Mesendoderm (in vitro differentiated cells): ENCODE results near the gene ZEB2.

ENCODE experiments used
- DNase-seq: peaks from one replicate; pipeline ENCODE4 v3.0.0; 2013
- H2AK5ac ChIP-seq: 2 replicates; pipeline ENCODE4 v1.6.1; 2013; ENCODE audit warnings: low read length, inconsistent platforms
- H2BK120ac ChIP-seq: 2 replicates; pipeline ENCODE4 v1.6.1; 2013; ENCODE audit warnings: low read depth, mild to moderate bottlenecking, low read length, moderate library complexity, mixed read lengths
- H2BK15ac ChIP-seq: replicated peaks from 2 replicates; pipeline ENCODE4 v1.6.1; 2013; ENCODE audit warnings: low read depth, mild to moderate bottlenecking, moderate library complexity
- H2BK5ac ChIP-seq: 2 replicates; pipeline ENCODE4 v1.6.1; 2013; ENCODE audit warnings: low read length, inconsistent platforms
- H3K18ac ChIP-seq: 2 replicates; pipeline ENCODE4 v1.6.1; 2013; ENCODE audit warnings: mild to moderate bottlenecking, low read length, mixed read lengths
- H3K23ac ChIP-seq: one replicate; pipeline ENCODE4 v1.6.1; 2013; ENCODE audit warnings: low read length
- H3K27ac ChIP-seq: 2 replicates; pipeline ENCODE4 v1.5.1; 2013; ENCODE audit warnings: low read depth, mild to moderate bottlenecking, inconsistent platforms, low read length, moderate library complexity
- H3K27me3 ChIP-seq: 2 replicates; pipeline ENCODE4 v1.6.1; 2013; ENCODE audit warnings: low read length, control low read depth, mild to moderate bottlenecking, inconsistent platforms; ENCODE audit not compliant: insufficient read depth, poor library complexity
- H3K36me3 ChIP-seq: 2 replicates; pipeline ENCODE4 v1.6.1; 2013; ENCODE audit warnings: low read length, inconsistent platforms; ENCODE audit not compliant: control insufficient read depth, insufficient read depth
- H3K4ac ChIP-seq: one replicate; pipeline ENCODE4 v1.6.1; 2013; ENCODE audit warnings: low read depth, mild to moderate bottlenecking, low read length, moderate library complexity
- H3K4me1 ChIP-seq: 2 replicates; pipeline ENCODE4 v1.6.1; 2013; ENCODE audit warnings: low read depth, low read length, inconsistent platforms; ENCODE audit not compliant: control insufficient read depth
- H3K4me2 ChIP-seq: 2 replicates; pipeline ENCODE4 v1.6.1; 2013; ENCODE audit warnings: low read length
- H3K4me3 ChIP-seq: 2 replicates; pipeline ENCODE4 v1.5.1; 2013; ENCODE audit warnings: mild to moderate bottlenecking, low read length
- H3K56ac ChIP-seq: one replicate; pipeline ENCODE4 v1.6.1; 2013; ENCODE audit warnings: low read length
- H3K79me1 ChIP-seq: 2 replicates; pipeline ENCODE4 v1.6.1; 2013; ENCODE audit warnings: low read length, inconsistent platforms
- H3K79me2 ChIP-seq: 2 replicates; pipeline ENCODE4 v1.6.1; 2013; ENCODE audit warnings: mild to moderate bottlenecking, low read length; ENCODE audit not compliant: control insufficient read depth, insufficient read depth
- H3K9ac ChIP-seq: 2 replicates; pipeline ENCODE4 v1.6.1; 2013; ENCODE audit warnings: low read length, inconsistent platforms
- H4K5ac ChIP-seq: one replicate; pipeline ENCODE4 v1.6.1; 2013; ENCODE audit warnings: low read length
- H4K8ac ChIP-seq: one replicate; pipeline ENCODE4 v1.6.1; 2013; ENCODE audit warnings: low read depth, mild to moderate bottlenecking, control low read depth, low read length, moderate library complexity
- WGBS: extraction: QIAGEN DNeasy Blood & Tissue Kit; methylation state at CpG from one replicate; pipeline ENCODE4 v1.1.7; 2013; ENCODE audit warnings: low lambda C conversion rate, missing lambda C conversion rate; ENCODE audit not compliant: insufficient coverage; ENCODE audit errors: extremely low coverage; 5-methylcytosine and 5-hydroxymethylcytosine counted together

The ZEB2 gene

GRCh38 chr2:144357623-144358373 is 162.1 kb downstream of the ZEB2 start:
- H4K8ac ChIP-seq, result no peak overlapping the region
- no peaks in the 10 kb centered on the region for H3K36me3 ChIP-seq
- H2BK120ac ChIP-seq, result no peak overlapping the region
- H3K79me1 ChIP-seq, result no peaks in the 10 kb centered on the region
- no peaks in the 10 kb centered on the region for H3K4me1 ChIP-seq
- WGBS, result no CpG with 5 or more reads among the region's 4 CpGs
- no peaks in the 10 kb centered on the region for H3K27me3 ChIP-seq
- no peaks in the 10 kb centered on the region for H3K79me2 ChIP-seq
- no peak overlapping the region for H2AK5ac ChIP-seq
- H2BK15ac ChIP-seq, result no peak overlapping the region
- H3K4me3 ChIP-seq, result no peak overlapping the region
- H3K18ac ChIP-seq, result no peak overlapping the region
- H3K23ac ChIP-seq, result no peak overlapping the region
- H3K27ac ChIP-seq, result no peak overlapping the region
- H2BK5ac ChIP-seq, result no peak overlapping the region
- peak; percentile 96 for DNase-seq
- no peak overlapping the region for H3K4me2 ChIP-seq
- no peak overlapping the region for H4K5ac ChIP-seq
- H3K4ac ChIP-seq, result peak overlapping the region; percentile 70
- H3K9ac ChIP-seq, result no peak overlapping the region
- H3K56ac ChIP-seq, result no peak overlapping the region

GRCh38 chr2:144356402-144356801 is 163.5 kb downstream of the ZEB2 start:
- no peak overlapping the region for H3K4me2 ChIP-seq
- H2BK15ac ChIP-seq, result no peak overlapping the region
- no peaks in the 10 kb centered on the region for H3K4me1 ChIP-seq
- no peaks in the 10 kb centered on the region for H3K79me2 ChIP-seq
- no peak overlapping the region for H3K4me3 ChIP-seq
- no peak overlapping the region for H2BK120ac ChIP-seq
- H3K23ac ChIP-seq, result no peak overlapping the region
- H3K27me3 ChIP-seq, result no peaks in the 10 kb centered on the region
- H4K8ac ChIP-seq, result no peak overlapping the region
- DNase-seq, result no peak
- WGBS, result no CpG with 5 or more reads among the region's 3 CpGs
- H2AK5ac ChIP-seq, result no peak overlapping the region
- H3K4ac ChIP-seq, result no peak overlapping the region
- no peak overlapping the region for H2BK5ac ChIP-seq
- peak overlapping the region; percentile 30 for H3K18ac ChIP-seq
- H3K9ac ChIP-seq, result no peak overlapping the region
- H3K56ac ChIP-seq, result no peak overlapping the region
- H3K36me3 ChIP-seq, result no peaks in the 10 kb centered on the region
- H4K5ac ChIP-seq, result no peak overlapping the region
- no peak overlapping the region for H3K27ac ChIP-seq
- no peaks in the 10 kb centered on the region for H3K79me1 ChIP-seq

- Histone ChIP-seq H3K56ac (no peak overlapping the region), H4K5ac (no peak overlapping the region), H3K27ac (no peak overlapping the region), H2BK5ac (no peak overlapping the region), H3K27me3 (no peaks in the 10 kb centered on the region), H2AK5ac (no peak overlapping the region), H3K18ac (no peak overlapping the region), H3K9ac (no peak overlapping the region), H3K79me2 (no peaks in the 10 kb centered on the region), H3K4me3 (no peak overlapping the region), H2BK120ac (no peak overlapping the region), H3K4me2 (no peak overlapping the region), H2BK15ac (no peak overlapping the region), H3K36me3 (no peaks in the 10 kb centered on the region), H3K4ac (no peak overlapping the region), H3K4me1 (peaks cover 4% of the 10 kb centered on the region), H3K23ac (no peak overlapping the region), H4K8ac (no peak overlapping the region), H3K79me1 (no peaks in the 10 kb centered on the region)
- DNase-seq, result no peak
- no CpG with 5 or more reads among the region's 3 CpGs for WGBS
Measured at GRCh38 chr2:144354953-144355352, 165.0 kb downstream of the ZEB2 start.

GRCh38 chr2:144351687-144352086 is 168.2 kb downstream of the ZEB2 start:
- Histone ChIP-seq H2BK120ac (no peak overlapping the region), H2AK5ac (no peak overlapping the region), H3K4me2 (no peak overlapping the region), H2BK15ac (no peak overlapping the region), H4K5ac (no peak overlapping the region), H3K9ac (no peak overlapping the region), H2BK5ac (no peak overlapping the region), H3K56ac (no peak overlapping the region), H3K79me2 (no peaks in the 10 kb centered on the region), H3K79me1 (no peaks in the 10 kb centered on the region), H3K4me1 (peaks cover 17% of the 10 kb centered on the region), H3K27ac (no peak overlapping the region), H3K4ac (no peak overlapping the region), H3K36me3 (no peaks in the 10 kb centered on the region), H3K4me3 (no peak overlapping the region), H3K23ac (no peak overlapping the region), H3K18ac (no peak overlapping the region), H4K8ac (no peak overlapping the region), H3K27me3 (no peaks in the 10 kb centered on the region)
- WGBS, result no CpG with 5 or more reads among the region's 5 CpGs
- DNase-seq, result no peak

- Histone ChIP-seq H2AK5ac (no peak overlapping the region), H4K5ac (peak overlapping the region; percentile 59), H2BK15ac (peak overlapping the region; percentile 87), H3K36me3 (no peaks in the 10 kb centered on the region), H4K8ac (no peak overlapping the region), H3K4me3 (no peak overlapping the region), H2BK5ac (peak overlapping the region; percentile 74), H2BK120ac (no peak overlapping the region), H3K79me2 (no peaks in the 10 kb centered on the region), H3K56ac (peak overlapping the region; percentile 73), H3K79me1 (no peaks in the 10 kb centered on the region), H3K27ac (peak overlapping the region; percentile 92), H3K18ac (peak overlapping the region; percentile 54), H3K9ac (no peak overlapping the region), H3K4me2 (no peak overlapping the region), H3K23ac (no peak overlapping the region), H3K4ac (peak overlapping the region; percentile 6), H3K27me3 (no peaks in the 10 kb centered on the region), H3K4me1 (peaks cover 20% of the 10 kb centered on the region)
- WGBS, result no CpG with 5 or more reads among the region's 7 CpGs
- peak; percentile 96 for DNase-seq
Measured at GRCh38 chr2:144350151-144350802, 169.6 kb downstream of the ZEB2 start.
